H7 (cell line): ENCODE data around the gene OR52N1. TPM values are rescaled to one million over a fixed set of nuclear protein-coding genes. Genes with fewer than 3 reads are reported as not detected.

Experiments
- DNase-seq: peaks from one replicate; pipeline ENCODE4 v3.0.0; 2012
- H3K27me3 ChIP-seq: 2 replicates; pipeline ENCODE4 v1.6.0; 2011; ENCODE audit warnings: mild to moderate bottlenecking, low read length; ENCODE audit not compliant: control insufficient read depth, insufficient read depth
- H3K36me3 ChIP-seq: replicated peaks from 2 replicates; pipeline ENCODE4 v1.5.1; 2011; ENCODE audit warnings: low read length; ENCODE audit not compliant: control insufficient read depth, insufficient read depth
- H3K4me3 ChIP-seq: 2 replicates; pipeline ENCODE4 v1.5.1; 2011; ENCODE audit warnings: low read depth, mild to moderate bottlenecking, control low read depth, low read length, moderate library complexity; ENCODE audit not compliant: insufficient read depth
- total RNA-seq: library from RNA; depleted of rRNA; stranded (reverse); fragments of >200 nt; shearing (Covaris generic); gene quantifications from 2 replicates; pipeline ENCODE4 v1.2.3, GENCODE V29; 2014; rRNA removed

Gene OR52N1
- not detected in 2 replicates for total RNA-seq

DNA sequence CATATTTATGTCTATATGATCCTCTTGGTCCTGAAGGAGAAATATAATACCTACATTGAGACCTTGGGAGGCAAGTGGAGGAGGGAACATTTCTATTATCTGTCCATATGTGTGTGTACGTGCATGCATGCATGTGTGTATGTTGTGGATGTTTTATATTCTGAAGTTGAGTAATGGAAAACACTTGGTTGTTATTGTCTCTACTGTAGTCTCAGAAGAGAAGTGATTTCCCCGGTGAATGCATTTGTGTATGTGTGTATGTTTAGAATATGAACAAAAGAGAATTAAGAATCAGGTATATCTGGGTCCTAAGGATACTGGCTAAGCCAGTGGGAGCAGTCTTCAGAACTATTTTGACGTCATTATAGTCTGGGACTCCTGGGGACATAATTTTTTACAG lies at the start of gene OR52N1:
OR52N1 (minus strand) TSS at position 101 of the 400 bp plus-strand sequence. CDS start 2,449 bp downstream, outside the sequence.
- Histone ChIP-seq H3K4me3 (no peak within 1 kb of the TSS), H3K36me3 (no peaks in the 10 kb centered on the region), H3K27me3 (no peaks in the 10 kb centered on the region)
- DNase-seq: no peak

DNA sequence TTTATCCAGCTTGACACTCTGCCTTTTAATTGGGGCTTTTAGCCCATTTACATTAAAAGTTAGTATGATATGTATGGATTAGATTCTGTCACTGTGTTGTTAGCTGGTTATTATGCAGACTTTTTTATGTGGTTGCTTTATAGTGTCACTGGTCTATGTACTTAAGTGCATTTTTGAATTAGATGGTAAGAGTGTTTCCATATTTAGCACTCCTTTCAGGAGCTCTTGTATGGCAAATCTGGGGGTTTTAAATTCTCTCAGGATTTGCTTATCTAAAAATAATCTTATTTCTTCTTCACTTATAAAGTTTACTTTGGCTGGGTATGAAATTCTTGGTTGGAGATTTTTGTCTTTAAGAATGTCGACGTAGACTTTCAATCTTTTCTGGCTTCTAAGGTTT lies 46.6 kb upstream of the OR52N1 start:
- no peaks in the 10 kb centered on the region for H3K36me3 ChIP-seq
- no peak for DNase-seq
- H3K4me3 ChIP-seq: no peak overlapping the region
- no peaks in the 10 kb centered on the region for H3K27me3 ChIP-seq

DNA sequence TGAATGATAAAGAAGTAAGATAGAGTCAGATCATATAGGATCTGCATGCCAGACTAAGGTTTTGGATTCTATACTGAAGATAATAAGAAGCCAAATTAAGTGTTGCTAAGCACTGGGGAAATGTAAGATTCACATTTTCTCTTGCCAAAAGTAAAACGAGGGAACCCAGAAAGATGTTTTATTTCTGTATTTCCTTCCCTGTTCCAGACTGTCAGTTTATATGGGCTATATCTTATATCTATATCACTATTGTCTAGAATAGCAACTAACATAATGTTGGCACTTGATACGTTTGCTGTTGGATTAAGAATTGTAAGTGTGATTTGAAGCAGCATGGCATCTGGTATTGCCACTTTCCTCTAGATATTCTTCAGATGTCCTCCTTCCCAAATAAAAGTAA lies 42.4 kb upstream of the OR52N1 start:
- no peak overlapping the region for H3K4me3 ChIP-seq
- no peaks in the 10 kb centered on the region for H3K36me3 ChIP-seq
- no peaks in the 10 kb centered on the region for H3K27me3 ChIP-seq
- no peak for DNase-seq

DNA sequence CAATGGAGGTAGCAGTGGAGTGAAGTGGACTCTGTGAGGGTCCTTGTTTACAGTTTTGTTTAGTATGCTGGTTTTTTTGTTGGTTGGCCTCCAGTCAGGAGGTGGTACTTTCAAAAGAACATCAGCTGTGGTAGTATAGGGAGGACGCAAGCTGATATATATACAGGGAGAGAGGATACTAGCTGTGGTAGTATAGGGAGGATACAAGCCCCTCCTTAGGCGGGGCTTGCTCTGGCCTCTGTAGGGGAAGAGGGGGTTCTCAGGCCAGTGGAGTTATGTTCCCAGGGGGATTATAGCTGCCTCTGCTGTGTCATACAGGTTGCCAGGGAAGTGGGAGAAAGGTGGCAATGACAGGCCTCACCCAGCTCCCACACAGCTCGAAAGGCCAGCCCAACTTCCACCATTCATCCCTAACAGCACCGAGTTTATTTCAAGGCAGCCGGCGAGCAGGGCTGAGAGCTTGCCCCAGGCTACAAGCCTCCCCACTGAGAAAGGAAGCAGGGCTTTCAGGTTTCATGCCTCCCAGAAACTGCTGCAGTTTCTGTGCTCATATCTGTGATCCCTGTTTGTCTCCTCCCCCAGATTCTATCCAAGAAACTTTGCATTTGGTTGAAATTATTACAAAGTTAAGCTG lies 40.2 kb upstream of the OR52N1 start:
- Histone ChIP-seq H3K27me3 (no peaks in the 10 kb centered on the region), H3K36me3 (no peaks in the 10 kb centered on the region), H3K4me3 (no peak overlapping the region)
- DNase-seq: no peak

DNA sequence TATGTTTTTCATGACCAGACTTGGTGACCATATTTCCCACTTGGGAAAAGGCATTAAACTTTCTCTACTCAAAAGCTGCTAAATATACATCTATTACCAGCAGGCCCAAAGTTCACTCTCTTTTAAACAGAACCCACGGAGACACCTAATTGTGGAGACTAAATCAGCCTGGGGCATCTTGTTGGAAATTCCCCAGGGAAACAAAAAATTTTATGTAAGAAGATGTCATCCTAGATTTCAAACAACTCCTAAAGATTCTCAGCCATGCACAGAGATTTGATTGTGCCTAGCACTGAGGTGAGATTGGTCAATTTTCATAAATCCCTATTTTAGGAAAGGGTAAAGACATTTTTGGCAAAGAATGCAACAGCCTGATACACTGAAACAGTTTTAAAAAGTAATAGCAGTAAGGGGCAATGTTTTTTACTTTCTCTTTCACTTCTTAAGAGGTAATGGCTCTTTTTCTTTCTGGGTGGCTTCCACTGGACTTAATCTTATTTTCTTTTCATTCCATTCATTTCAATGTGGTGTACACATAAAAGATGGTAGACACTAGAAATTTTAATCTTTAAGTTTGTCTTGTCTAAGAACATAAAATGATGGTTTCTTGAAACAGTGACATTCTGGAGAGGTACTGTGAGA lies 27.3 kb upstream of the OR52N1 start:
- H3K27me3 ChIP-seq: no peaks in the 10 kb centered on the region
- no peak overlapping the region for H3K4me3 ChIP-seq
- H3K36me3 ChIP-seq: no peaks in the 10 kb centered on the region
- no peak for DNase-seq

DNA sequence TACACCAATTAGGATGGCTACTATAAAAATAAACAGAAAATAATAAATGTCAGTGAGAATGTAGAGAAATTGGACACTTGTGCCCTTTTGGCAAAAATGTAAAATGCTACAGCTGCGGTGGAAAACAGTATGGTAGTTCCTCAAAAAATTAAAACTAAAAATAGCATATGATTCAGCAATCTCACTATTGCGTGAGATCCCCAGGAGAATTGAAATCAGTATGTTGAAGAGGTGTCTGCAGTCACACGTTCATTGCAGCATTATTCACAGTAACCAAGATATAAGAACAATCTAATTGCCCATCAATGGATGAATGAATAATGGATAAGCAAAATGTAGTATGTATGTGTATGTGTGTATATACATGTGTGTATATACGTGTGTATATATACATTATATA lies 24.5 kb upstream of the OR52N1 start:
- Histone ChIP-seq H3K27me3 (no peaks in the 10 kb centered on the region), H3K36me3 (no peaks in the 10 kb centered on the region), H3K4me3 (no peak overlapping the region)
- DNase-seq: no peak

DNA sequence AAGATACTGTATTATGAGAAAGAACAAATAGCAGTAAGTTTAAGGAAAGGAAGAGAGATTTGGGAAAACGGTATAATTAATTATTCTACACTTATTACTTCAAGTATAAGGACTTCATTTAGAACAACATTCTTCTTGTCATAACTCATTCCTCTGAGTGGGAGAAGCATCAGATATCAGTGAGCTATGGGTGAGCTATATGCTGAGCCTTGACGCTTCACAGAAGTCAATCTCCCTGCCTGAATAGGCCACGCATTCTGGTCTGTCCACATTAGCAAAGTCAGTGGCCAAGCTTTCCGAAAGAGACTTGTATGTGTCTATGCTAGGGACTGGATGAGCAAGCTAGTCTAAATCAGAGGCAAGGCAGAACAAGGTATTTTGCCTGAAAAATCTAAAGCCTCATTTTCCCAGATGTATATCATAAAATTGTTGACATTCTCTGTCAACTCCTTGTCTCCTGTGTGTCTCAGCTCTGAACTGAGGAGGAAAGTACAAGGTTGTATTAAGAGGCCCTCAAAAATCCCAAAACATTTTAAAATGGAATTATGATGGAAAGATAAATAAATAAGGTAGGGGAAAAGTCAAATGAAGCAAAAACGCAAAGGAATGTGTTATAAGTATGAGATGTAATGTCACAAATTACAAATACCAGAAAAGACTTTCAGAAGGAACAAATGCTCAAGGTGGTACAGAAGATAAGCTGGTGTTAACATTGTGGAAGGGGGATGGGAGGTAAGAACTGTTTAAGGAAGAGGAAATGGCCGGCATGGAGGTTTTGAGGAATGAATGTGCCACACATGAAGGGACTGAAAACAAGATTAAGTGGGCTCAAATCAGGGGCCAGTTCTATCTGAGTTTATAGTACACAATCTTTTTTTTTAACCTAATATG lies 19.1 kb upstream of the OR52N1 start:
- no peak for DNase-seq
- H3K36me3 ChIP-seq: no peaks in the 10 kb centered on the region
- H3K27me3 ChIP-seq: no peaks in the 10 kb centered on the region
- H3K4me3 ChIP-seq: no peak overlapping the region

DNA sequence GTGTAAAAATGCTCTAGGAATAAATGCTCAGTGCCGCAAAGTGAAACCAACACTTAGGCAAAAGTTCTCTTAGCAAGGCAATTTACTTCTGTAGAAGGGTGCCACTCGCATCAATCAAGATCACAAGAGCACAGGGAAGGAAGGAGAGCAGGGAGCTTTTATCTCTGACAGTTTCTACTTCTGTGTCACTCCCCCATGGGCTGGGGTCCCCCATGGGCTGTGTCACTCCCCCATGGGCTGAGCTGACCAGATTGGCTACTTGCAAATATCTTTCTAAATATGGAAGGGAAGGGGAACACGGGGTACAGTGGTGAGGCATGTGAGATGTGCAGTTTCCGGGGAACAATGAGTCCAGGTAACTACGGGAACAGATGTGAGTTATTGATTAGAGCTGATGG lies 18.1 kb upstream of the OR52N1 start:
- DNase-seq: no peak
- peak overlapping the region; percentile 55 for H3K4me3 ChIP-seq
- H3K36me3 ChIP-seq: no peaks in the 10 kb centered on the region

DNA sequence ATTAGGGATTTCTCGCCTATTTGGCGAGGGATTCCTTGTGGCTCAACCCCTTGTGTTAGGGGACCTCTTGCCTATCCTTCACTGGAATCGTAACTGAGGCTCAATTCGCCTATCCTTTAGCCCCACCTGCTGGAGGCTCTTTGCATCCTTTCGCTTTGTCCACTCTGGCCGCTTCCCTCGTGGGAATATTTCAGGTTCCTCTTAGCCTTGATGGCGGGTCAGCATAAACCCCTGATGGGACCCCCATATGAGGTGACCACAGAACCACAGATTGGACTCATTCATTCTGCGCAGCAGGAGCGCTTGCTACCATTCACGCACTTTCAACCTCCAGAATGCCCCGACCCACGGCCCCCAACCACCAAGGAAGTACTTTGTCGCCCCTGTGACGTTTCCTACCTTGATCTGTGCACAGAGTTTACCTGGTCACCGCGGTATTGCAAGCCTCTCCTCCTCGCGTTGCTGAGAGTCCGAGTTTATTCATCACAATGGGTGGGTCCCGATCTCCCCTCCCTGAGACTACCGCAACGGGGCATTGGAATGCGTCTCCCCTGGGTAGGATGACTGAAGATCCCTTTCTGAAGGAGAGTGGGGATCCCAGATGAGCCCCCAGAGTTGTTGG lies 17.5 kb upstream of the OR52N1 start, which contains the start of gene OR52N2:
OR52N2 (plus strand) TSS at position 425 of the 622 bp plus-strand sequence. CDS start 11,412 bp downstream, outside the sequence.
- DNase-seq: peak; percentile 16
- Histone ChIP-seq H3K4me3 (peak within 1 kb of the TSS; percentile 55), H3K36me3 (no peaks in the 10 kb centered on the region), H3K27me3 (no peaks in the 10 kb centered on the region)

More for the DNA sequence above, 18.1 kb upstream of the OR52N1 start:
- no peaks in the 10 kb centered on the region for H3K27me3 ChIP-seq

DNA sequence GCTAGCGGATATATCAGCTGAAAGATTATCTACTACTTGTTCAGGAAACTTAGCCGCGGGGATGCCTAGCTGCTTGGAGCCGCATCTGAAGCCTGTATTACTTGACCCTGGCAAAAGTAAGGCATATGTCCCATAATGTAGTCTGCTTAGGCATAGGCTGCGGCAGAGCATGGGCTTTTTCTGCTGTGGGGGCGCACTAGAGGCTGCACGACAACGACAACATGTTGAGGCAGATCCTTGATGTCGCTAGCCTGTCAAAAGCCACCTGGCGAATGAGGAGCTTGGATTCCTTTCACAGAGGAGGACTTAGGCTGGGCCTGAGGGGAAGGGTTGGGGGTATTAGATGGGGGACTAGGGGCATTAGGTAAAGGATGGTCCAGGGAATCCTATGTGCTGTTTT lies 16.5 kb upstream of the OR52N1 start:
- Histone ChIP-seq H3K36me3 (no peaks in the 10 kb centered on the region), H3K4me3 (no peak overlapping the region), H3K27me3 (no peaks in the 10 kb centered on the region)
- no peak for DNase-seq

DNA sequence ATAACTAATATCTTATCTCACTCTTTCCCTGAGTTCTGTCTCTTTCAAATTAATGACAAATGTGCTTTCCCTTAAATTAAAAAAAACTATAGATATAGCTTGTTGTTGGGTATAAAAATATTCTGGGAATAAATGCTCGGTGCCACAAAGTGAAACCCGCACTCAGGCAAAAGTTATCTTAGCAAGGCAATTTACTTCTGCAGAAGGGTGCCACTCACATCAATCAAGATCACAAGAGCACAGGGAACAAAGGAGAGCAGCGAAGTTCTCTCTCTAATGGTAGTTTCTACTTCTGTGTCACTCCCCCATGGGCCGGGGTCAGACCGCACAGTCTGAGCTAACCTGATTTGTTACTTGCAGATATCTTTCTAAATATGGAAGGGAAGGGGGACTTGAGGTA lies 12.9 kb upstream of the OR52N1 start:
- Histone ChIP-seq H3K27me3 (no peaks in the 10 kb centered on the region), H3K36me3 (no peaks in the 10 kb centered on the region), H3K4me3 (no peak overlapping the region; the same call in 1 of the 2 replicates)
- DNase-seq: no peak

DNA sequence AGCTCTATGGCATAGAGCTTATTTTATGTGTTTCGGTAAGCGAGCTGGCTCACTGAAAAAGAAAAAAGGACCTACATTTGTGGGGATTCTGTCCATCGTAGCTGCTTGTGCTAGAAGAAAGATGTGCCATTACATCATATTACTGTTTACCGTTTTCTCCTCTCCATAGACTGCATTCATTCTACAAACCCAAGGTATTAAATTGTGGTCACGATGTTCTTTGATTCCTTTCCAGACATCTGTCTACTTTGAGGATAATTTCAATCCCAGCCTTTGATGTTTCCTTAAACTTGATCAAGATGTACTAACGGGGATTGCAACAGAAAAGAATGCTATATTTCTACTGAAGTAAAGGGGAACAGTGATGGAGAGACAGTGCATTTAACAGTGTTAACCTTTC lies 5.5 kb upstream of the OR52N1 start:
- no peak overlapping the region for H3K4me3 ChIP-seq
- no peak for DNase-seq
- no peaks in the 10 kb centered on the region for H3K36me3 ChIP-seq
- no peaks in the 10 kb centered on the region for H3K27me3 ChIP-seq

DNA sequence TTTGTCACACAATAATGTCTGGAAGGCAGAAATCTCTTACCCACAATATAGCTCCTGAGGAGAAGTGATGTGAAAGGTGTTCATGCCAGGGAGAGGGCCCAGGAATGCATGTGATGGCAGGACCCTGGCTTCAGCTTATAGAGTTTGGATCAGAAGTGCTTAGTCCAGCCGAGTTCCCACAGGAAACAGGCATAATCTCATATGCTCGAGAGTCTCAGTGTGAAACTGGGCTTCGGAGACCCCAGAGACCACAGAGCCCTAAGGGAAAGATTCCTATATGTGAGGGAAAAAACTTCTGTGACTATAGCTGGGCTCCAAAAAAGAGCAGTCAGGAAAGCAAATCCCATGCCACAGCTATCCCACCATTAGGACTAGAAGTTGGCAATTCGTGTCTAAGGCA lies 7.8 kb downstream of the OR52N1 start, which contains the start of gene OR52N5:
OR52N5 (minus strand) TSS at position 101 of the 400 bp plus-strand sequence. CDS start 4,721 bp downstream, outside the sequence.
- DNase-seq: no peak
- no peaks in the 10 kb centered on the region for H3K27me3 ChIP-seq
- H3K36me3 ChIP-seq: no peaks in the 10 kb centered on the region
- H3K4me3 ChIP-seq: no peak within 1 kb of the TSS

DNA sequence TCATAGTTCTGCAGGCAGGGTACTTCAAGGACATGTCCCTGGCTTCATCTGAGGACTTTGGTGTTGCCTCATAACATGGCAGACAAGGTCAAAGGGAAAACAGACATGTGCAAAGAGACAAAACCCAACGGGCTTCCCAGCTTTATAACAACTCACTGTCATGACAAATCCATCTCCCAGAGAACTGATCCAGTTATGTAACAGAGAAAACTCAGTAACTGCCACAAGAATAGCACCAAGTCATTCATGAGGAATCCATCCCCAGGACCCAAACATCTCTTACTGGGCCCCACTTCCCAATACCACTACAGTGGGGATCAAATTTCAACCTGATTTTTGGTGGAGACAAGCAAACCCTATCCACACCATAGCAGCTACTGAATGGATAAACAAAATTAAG lies 24.0 kb downstream of the OR52N1 start:
- no peaks in the 10 kb centered on the region for H3K36me3 ChIP-seq
- DNase-seq: no peak

More for the DNA sequence above, 24.0 kb downstream of the OR52N1 start:
- Histone ChIP-seq H3K4me3 (no peak overlapping the region), H3K27me3 (no peaks in the 10 kb centered on the region)
